Sciatic nerve (tissue), 2 donors: Measurements from ENCODE around the gene FCER2. TPM values are rescaled to one million over a fixed set of nuclear protein-coding genes. Genes with fewer than 3 reads are reported as not detected.
A peak's percentile ranks its signal among the peaks of the same experiment; 100 is the strongest.

Source experiments
- ATAC-seq: fragments of 200-7000 bp; cut with Tn5 transposase; one replicate; pipeline ENCODE4 v1.9.1; 2020; ENCODE audit warnings: mild to moderate bottlenecking, moderate library complexity
- DNase-seq: peaks from one replicate; pipeline ENCODE4 v3.0.0-alpha.2; 2020; ENCODE audit warnings: low spot score
- intact Hi-C: fragments of 100-400 bp; cut with DNase I; formaldehyde crosslinking; loops from one replicate; pipeline ENCODE4 v1.14.2; 2022
- total RNA-seq: library from RNA; stranded (reverse); fragmentation: NEBNext Ultra II Directional; extraction: Animal tissue kit (Norgen Biotek cat#: 25700); gene quantifications from one replicate; pipeline ENCODE4 v1.2.1, GENCODE V29; 2021
- donor health status: DM: no; HTN: no; CAD: no.
- donor health status: DM: no; HTN: no; CAD: no.

Gene FCER2
- total RNA-seq, 1 donor from 2014 or later = 3.7 TPM

DNA sequence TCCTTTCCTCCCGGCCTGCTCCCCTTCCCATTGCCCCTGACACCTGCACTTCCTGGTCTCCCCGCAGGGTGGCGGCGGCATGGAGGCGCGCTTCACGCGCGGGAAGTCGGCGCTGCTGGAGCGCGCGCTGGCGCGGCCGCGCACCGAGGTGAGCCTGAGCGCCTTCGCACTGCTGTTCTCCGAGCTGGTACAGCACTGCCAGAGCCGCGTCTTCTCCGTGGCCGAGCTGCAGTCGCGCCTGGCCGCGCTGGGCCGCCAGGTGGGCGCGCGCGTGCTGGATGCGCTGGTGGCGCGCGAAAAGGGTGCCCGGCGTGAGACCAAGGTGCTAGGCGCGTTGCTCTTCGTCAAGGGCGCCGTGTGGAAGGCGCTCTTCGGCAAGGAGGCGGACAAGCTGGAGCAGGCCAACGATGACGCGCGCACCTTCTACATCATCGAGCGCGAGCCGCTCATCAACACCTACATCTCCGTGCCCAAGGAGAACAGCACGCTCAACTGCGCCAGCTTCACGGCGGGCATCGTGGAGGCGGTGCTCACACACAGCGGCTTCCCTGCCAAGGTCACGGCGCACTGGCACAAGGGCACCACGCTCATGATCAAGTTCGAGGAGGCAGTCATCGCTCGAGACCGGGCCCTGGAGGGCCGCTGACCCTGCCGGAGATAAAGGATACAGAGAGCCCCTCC is 19.6 kb downstream of the FCER2 start:
- DNase-seq (no peak), ATAC-seq (no peak)
- intact Hi-C loops = no loop called here

DNA sequence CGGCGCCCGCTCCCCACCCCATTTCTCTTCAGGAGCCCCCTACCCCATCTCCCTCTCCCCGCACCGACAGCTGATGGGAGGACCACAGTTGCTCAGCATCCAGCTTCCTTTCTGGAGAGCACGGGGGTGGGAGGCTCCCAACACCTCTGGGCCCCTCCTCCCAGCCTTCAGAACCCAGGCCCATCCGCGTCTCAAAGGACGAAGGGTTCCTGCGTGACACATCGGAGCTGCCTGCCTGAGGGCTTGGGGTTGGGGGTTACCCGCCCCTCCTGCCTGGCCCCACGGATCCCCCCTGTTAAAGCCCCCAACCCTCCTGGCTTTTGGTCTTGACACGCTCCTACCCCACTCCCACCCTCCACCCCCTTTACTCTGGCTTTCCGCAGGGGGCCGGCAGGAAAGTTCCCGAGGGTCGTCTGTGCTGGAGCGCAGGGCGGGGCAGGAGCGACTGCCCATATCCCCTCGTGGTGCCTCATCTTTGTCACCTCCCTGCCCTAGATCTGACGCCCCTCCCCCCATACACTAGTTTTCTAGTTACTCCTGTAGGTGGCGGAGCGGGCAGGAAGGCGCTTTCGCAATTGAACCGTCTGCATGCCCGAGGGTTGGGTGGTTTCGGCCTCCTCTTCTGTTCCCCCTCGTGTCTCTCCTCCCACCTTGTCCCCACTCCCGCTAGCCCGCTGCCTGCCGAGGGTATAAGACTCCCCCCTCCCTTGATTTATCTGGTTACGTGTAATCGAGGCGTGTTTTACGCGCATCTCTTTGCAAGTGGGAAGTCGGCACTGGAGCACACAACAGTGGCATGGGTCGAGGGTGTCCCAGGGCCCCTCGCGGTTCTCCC is 20.4 kb downstream of the FCER2 start:
- DNase-seq (peak; percentile 85), ATAC-seq (peak; percentile 86)
- intact Hi-C loops = no loop called here

DNA sequence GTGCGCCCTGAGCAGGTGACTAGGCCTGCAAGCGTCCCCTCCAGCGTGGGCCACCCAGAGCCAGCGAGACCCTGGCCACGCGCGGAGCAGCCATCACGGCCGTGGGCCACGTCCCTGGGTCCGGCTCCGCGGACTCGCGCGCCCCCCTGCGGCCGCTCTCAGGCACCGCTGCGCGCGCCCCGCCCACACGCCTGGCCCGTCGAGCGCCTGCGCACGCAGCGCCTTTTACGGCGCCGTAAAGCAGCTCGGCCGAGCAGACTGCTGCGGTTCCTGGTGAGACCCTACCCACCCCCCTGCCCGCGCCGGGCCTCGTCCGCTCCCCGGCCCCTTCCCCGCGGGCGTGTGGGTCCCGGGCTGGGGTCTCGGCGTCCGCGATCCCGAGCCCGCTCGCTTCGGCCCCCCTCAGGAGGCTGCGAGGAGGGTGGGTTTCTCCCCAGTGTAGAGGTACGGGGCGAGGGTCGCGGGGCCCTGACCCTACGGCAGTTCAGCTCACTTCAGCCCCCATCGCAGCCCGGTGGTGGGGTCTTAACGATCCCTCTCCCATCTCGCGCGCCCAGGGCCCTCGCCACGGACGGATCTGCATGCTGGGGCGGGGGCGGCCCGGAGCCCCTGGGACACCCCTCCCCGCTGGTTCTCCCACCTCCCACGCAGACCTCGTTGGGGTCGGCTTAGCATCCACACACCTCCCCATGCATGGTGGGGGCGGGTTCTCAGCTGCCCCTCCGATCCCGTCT is 21.2 kb downstream of the FCER2 start, which contains the start of gene TRAPPC5:
TRAPPC5 (plus strand) TSS at position 228 of the 734 bp plus-strand sequence. CDS start 1,421 bp downstream, outside the sequence.
- intact Hi-C loops = no loop called here
- DNase-seq (peak; percentile 90), ATAC-seq (peak; percentile 85)

DNA sequence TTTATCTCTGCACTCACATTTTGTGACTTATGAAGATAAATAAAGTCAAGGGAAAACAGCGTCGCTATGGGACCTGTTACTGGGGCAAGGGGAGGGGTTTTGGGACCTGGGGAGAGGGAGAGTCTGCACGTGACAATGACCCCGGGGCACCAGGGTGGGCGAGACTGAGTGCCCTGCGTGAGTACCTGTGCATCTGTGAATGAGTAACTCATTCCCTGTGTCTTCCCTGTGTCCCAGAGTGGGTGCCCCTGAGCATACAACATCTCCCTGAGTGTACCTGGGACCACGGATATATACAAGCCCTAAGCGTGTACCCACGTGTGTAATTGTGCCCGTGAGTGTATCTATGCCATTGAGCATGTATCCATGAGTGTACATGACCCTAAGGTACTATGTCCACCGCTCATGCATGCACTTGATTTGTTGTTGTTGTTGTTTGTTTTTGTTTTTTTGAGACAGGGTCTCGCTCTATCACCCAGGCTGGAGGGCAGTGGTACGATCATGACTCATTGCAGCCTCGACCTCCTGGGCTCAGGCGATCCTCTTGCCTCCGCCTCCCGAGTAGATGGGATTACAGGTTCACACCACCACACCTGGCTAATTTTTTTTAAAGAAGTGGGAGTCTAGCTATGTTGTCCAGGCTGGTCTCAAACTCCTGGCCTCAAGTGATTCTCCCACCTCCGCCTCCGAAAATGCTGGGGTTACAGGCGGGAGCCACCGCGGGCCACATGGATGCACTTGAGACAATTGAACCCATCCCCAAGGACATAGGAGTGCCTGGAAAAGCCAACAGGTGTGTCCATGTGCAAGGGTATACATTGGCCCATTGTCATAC is 21.9 kb downstream of the FCER2 start:
- ATAC-seq = no peak
- intact Hi-C loops = no loop called here

DNA sequence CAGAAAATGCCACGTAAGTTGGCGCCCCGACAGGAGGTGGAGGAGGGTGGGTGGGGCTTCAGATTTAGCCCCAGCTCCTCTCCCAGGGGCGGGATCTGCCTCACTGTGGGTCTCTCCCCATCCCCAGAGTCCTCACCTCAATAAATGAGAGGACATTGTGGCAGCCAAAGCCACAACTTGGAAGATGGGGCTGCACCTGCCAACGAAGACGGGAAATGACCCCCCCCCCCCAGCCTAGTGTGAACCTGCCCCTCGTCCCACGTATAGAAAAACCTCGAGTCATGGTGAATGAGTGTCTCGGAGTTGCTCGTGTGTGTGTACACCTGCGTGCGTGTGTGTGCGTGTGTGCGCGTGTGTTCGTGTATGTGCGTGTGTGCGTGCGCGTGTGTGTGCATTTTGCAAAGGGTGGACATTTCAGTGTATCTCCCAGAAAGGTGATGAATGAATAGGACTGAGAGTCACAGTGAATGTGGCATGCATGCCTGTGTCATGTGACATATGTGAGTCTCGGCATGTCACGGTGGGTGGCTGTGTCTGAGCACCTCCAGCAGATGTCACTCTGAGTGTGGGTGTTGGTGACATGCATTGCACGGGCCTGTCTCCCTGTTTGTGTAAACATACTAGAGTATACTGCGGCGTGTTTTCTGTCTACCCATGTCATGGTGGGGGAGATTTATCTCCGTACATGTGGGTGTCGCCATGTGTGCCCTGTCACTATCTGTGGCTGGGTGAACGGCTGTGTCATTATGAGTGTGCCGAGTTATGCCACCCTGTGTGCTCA is 22.8 kb downstream of the FCER2 start:
- ATAC-seq (no peak), DNase-seq (no peak)
- intact Hi-C loops = no loop called here

More for the DNA sequence above, 21.9 kb downstream of the FCER2 start:
- DNase-seq = no peak

DNA sequence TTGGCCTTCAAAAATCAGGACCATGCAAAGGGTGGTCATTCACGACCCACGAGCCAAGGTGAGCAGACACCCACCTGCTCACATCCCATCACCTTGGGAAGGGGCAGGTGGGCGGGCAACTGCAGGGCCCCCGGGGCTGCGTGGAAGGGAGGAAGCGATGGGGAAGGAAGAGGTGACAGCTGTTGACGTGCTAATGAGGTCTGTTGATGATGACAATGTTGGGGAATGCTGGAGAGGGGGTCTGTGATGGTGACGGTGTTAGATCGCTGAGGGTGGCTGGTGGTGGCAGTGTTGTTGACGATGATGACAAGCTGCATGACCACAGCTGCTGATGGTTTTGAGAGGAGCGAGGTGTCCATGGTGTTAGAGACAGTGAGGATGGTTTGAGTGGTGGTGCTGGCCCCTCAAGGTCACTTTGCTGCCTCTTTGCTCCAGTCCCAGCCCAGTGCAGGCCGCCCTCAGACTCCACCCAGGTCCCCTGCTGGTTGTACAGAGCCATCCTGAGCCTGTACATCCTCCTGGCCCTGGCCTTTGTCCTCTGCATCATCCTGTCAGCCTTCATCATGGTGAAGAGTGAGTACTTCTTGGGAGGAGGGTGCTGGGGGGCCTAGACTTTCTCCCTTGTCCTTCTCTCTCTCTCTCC is 24.1 kb downstream of the FCER2 start:
- ATAC-seq (no peak), DNase-seq (no peak)
- intact Hi-C loops = no loop called here

DNA sequence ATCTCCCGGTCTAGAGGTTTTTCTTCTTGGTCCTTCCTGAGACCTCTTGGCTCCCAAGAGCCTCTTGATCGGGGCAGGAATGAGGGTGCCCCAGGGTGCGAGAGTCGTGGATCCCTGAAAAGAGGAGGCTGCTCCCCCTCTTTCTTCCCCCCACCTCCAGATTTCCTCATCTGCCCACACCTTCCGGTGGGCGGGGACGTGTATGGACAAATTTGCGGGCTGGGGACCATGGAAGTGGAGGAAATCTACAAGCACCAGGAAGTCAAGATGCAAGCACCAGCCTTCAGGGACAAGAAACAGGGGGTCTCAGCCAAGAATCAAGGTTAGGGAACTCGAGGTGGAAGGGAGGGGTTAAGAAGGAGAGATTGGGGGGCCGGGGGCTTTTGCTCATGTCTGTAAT is 25.1 kb downstream of the FCER2 start, which contains the start of gene MCEMP1:
MCEMP1 (plus strand) TSS at position 237 of the 400 bp plus-strand sequence; CDS start at position 268, 31 bp downstream.
- no peak for DNase-seq
- intact Hi-C loops = no loop called here
- no peak for ATAC-seq

DNA sequence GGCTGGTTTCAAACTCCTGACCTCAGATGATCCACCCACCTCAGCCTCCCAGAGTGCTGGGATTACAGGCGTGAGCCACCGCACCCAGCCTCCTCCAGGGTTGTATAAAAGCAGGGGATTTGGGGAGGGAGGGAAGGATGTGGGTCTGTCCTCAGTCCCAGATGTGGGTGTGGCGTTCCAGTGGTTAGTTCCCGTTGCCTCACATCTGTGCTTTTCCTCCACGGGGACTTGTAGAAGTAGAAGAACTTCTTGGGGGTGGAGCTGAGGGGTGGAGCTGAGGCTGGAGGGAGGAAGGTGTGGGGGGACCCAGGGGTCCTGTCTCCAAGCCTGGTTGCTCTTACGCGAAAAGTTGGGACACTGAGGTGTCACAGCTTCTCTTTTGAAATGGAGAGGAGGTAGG is 25.6 kb downstream of the FCER2 start:
- intact Hi-C loops = no loop called here
- DNase-seq (no peak), ATAC-seq (no peak)

DNA sequence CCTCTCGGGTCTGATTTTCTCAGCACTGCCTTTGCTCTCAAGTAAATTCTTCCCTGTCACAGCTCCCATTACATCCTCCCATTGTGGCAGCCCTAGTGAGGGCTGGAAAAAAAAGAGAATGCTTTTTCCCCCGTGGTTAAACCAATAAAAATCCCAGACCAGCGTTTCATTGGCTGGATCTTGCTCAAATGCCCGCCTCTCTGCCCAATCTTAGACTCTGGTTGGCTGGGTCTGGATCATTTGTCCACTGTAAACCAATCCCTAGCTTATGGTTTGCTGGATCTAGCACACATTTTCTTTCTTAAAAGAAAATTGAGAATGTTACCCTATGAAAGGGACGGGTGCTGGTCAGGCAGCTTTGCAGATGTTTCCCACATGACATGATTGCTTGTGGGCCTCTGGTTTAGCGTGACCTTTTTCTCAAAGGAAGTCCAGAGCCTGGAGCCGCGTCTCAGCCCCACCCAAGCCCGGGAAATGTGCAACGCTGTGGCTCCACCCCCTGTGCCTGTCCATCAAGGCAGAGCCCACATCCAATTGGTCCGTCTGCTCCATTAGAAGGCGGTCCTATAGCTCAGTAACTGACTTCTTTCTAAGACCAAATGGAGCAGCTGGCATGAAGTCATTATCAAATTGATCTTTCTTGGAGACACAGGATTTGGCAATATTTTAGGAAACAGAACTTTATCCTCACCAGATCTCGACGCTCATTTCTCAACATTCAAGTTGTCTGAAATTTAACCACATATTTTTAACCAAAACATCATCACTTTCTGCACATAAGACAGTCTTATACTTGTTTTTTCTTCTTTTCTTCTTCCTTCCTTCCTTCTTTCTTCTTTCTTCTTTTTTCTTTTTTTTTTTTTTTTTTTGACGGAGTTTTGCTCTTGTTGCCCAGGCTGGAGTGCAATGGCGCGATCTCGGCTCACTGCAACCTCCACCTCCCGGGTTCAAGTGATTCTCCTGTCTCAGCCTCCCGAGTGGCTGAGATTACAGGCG is 27.6 kb downstream of the FCER2 start:
- peak; percentile 71 for DNase-seq
- peak; percentile 78 for ATAC-seq
- intact Hi-C loops = no loop called here

DNA sequence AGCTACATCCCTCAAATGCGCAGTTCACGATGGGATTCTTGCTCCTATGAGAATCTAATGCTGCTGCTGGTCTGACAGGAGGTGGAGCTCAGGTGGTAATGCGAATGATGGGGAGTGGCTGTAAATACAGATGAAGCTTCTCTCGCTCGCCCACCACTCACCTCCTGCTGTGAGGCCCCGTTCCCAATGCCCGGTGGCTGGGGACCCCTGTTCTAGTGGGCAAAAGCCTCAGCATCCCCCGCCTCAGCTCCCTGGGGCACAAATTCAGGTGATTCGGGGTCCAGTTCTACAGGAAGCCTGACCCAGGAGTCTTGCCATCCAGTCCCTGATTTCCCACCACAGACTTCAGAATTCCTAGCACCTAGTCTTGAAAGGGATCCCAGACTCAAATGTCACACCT is 29.4 kb downstream of the FCER2 start:
- intact Hi-C loops = no loop called here
- ATAC-seq = no peak
- no peak for DNase-seq

DNA sequence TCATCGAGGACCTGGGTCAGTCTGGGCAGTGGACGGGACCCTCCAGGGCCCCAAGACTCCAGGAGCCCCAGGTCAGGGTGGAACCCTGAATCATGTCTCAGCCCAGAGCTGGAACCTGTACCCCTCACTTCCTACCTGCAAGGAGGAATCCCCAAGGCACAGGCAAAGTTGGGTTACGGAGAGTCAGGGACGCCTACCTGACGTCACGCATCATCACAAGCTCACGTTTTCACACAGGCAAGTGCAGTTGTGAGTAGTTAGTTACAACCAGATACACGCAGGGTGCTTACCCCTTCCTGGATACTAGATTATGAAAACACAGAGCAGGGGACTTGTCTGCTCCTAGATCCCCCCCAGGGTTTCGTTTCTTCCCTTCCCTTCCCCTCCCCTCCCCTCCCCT is 31.1 kb downstream of the FCER2 start:
- DNase-seq (no peak), ATAC-seq (no peak)
- intact Hi-C loops = no loop called here

DNA sequence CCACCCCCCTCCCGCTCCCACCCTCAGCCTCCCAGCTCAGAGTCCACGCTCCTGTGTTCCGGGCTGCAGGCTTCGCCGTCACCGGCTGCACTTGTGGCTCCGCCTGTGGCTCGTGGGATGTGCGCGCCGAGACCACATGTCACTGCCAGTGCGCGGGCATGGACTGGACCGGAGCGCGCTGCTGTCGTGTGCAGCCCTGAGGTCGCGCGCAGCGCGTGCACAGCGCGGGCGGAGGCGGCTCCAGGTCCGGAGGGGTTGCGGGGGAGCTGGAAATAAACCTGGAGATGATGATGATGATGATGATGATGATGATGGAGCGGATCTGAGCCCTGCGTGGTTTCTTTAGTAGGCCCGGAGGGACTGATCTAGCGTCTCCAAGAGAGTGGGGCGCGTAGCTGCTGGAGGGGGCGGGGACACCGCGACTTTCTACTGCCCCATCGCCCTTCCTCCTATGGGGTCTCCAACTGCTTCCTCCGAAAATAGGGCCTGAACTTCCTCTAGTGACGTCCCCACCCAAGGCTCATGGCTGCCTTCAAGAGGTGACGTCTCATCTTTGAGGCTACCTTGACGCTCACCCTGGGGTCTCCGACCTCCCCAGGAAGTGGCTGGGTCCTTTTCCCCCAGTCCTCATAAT is 31.7 kb downstream of the FCER2 start:
- ATAC-seq = no peak
- intact Hi-C loops = no loop called here
- no peak for DNase-seq

DNA sequence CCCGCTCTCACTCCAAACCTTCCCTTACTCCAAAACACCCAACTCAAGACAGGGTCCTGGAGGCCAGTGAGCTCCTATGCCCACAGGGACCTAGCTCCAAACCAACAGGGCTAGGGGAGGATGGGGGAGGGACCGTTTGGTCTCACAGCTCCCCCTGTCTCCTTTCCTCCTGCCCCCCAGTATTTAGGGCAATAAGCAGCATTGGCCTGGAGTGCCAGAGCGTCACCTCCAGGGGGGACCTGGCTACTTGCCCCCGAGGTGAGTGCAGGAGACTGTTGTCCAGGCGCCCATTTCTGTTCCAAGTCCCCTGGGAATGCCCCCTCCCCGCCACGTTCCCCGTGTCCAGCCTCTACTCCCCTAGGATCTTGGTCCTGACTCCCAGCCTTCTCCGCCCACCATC is 32.3 kb downstream of the FCER2 start:
- no peak for ATAC-seq
- intact Hi-C loops = no loop called here
- DNase-seq = no peak

DNA sequence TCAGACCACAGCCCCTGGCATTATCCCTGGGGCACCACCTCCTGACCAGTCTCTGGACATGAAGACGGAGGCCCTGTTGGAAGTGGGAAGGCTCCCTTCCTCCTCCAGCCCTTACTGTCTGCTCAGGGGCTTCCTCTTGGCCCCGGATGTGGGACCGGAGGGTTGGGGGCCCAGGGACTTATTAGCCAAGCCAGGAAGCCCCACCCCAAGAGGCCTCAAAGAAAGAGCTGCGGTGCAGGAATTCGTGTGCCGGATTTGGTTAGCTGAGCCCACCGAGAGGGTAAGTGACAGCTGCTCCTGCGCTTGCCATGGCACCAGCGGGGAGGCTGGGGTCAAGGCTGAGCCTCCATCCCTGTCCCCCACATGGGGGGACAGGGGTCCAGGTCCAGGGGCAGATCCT is 33.1 kb downstream of the FCER2 start, which contains the start of gene RETN:
RETN (plus strand) TSS at position 208 of the 400 bp plus-strand sequence. CDS start 278 bp downstream, outside the sequence.
- no peak for ATAC-seq
- intact Hi-C loops = no loop called here

DNA sequence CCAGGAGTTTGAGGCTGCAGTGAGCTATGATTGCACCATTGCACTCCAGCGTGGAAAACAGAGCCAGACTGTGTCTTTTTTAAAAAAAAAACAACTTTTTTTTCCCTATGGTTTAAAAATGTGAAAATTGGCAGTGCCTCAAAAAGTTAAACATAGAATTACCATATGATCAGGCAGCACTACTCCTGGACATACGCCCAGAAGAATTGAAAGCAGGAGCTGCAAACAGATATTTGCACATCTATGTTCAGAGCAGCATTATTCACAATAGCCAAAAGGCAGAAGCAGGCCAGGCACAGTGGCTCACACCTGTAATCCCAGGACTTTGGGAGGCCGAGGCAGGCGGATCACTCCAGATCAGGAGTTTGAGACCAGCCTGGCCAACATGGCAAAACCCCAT is 36.9 kb downstream of the FCER2 start:
- no peak for ATAC-seq
- intact Hi-C loops = no loop called here

More for the DNA sequence above, 33.1 kb downstream of the FCER2 start, which contains the start of gene RETN:
- no peak for DNase-seq

DNA sequence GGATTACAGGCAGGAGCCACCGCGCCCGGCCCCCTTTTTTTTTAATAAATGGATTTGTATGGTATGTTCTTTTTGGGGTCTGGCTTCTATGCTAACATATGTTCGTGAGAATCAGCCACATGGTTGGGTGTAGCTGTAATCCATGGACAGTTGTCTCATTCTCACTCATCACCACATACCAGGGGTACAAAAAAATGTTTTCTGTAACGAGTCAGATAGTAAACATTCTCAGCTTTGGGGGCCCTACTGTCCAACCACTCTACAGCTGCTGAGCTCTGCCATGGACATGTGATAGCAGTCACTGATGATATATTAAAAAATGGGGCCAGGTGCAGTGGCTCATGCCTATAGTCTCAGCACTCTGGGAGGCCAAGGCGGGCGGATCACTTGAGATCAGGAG is 38.2 kb downstream of the FCER2 start:
- intact Hi-C loops = no loop called here
- DNase-seq = no peak
- no peak for ATAC-seq

More for the DNA sequence above, 36.9 kb downstream of the FCER2 start:
- no peak for DNase-seq
